Thoracic aorta (tissue), 2 donors: ENCODE results near the gene AACS. TPM values are rescaled to one million over a fixed set of nuclear protein-coding genes. Genes with fewer than 3 reads are reported as not detected.

Experiments
- ATAC-seq: fragments of 150-250 bp; one replicate; pipeline ENCODE4 v1.8.0; 2017; ENCODE audit warnings: low read depth; ENCODE audit not compliant: insufficient number of reproducible peaks, low FRiP score
- DNase-seq: peaks from one replicate; pipeline ENCODE4 v3.0.0-alpha.2; 2020; ENCODE audit warnings: low spot score
- H3K27ac ChIP-seq, 2 donors: fragments of 200-600 bp; sonication (generic); 1 replicate in 1 of 2; 2 replicates in 1 of 2; pipeline ENCODE4 v1.5.1; 2016; ENCODE audit warnings: mild to moderate bottlenecking in 2 of 2, moderate library complexity in 2 of 2
- H3K27me3 ChIP-seq: fragments of 200-600 bp; sonication (generic); replicated peaks from 2 replicates; pipeline ENCODE4 v1.6.0; 2016; ENCODE audit warnings: mild to moderate bottlenecking; ENCODE audit not compliant: insufficient read depth
- H3K36me3 ChIP-seq: fragments of 200-600 bp; sonication (generic); one replicate; pipeline ENCODE4 v1.5.1; 2016
- H3K4me1 ChIP-seq, 2 donors: fragments of 200-600 bp; sonication (generic); 1 replicate in 1 of 2; 2 replicates in 1 of 2; pipeline versions ENCODE4 v1.5.1 to v1.6.0; 2016; ENCODE audit warnings: low read depth in 2 of 2, mild to moderate bottlenecking in 1 of 2; ENCODE audit not compliant: control insufficient read depth in 1 of 2
- H3K4me3 ChIP-seq: fragments of 200-600 bp; sonication (generic); 2 replicates; pipeline ENCODE4 v1.5.1; 2016; ENCODE audit warnings: mild to moderate bottlenecking
- H3K9me3 ChIP-seq: fragments of 200-600 bp; sonication (generic); 2 replicates; pipeline ENCODE4 v1.5.1; 2016
- total RNA-seq, 2 donors: library from RNA; depleted of rRNA; stranded (reverse); fragments of >200 nt; gene quantifications; one replicate each; pipeline versions ENCODE4 v1.1.0 to v1.2.3, GENCODE V29; 2016
- TF ChIP-seq, protein P1 (sequence below): fragments of 200-600 bp; sonication (generic); IDR thresholded peaks from one replicate; pipeline ENCODE4 v1.5.1; 2019; ENCODE audit warnings: antibody characterized with exemption

The AACS gene
- total RNA-seq, 2 donors from 2014 or later, result 14.1 to 14.7 TPM

DNA sequence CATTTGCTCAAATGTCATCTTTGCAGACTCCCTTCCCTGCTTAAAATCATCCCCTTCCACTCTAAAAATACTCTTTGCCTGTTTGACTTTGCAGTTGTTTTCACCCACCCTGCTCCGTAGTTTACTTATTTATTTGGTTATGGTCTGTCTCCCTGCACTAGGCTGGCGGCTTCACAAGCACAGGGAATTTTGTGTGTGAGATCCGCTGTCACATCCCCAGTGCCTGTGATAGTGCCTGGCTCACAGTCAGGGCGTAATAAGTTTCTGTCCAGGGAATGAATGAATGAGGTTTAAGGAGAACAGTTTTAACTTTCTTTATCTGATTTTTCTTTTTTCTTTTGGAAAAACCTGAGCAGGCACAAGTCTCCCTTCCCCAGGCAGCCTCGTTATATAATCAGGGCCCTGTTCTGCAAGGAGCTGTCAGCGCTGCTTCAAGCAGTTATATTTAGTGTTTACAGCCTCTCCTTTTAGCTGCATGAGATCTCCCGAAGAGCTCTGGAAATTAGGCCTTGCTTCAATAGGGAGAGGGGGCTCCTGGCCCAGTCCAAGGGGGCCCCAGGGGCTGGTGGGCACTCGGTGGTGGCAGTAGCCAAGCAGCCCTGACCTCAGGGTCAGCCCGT lies 107.1 kb downstream of the AACS start:
- Histone ChIP-seq H3K36me3 (no peaks in the 10 kb centered on the region), H3K27ac (no peak overlapping the region), H3K4me3 (no peak overlapping the region), H3K9me3 (peaks cover 2% of the 10 kb centered on the region), H3K4me1 (no peaks in the 10 kb centered on the region), H3K27me3 (no peaks in the 10 kb centered on the region)
- ATAC-seq, result no peak
- TF ChIP-seq, protein P1, sequence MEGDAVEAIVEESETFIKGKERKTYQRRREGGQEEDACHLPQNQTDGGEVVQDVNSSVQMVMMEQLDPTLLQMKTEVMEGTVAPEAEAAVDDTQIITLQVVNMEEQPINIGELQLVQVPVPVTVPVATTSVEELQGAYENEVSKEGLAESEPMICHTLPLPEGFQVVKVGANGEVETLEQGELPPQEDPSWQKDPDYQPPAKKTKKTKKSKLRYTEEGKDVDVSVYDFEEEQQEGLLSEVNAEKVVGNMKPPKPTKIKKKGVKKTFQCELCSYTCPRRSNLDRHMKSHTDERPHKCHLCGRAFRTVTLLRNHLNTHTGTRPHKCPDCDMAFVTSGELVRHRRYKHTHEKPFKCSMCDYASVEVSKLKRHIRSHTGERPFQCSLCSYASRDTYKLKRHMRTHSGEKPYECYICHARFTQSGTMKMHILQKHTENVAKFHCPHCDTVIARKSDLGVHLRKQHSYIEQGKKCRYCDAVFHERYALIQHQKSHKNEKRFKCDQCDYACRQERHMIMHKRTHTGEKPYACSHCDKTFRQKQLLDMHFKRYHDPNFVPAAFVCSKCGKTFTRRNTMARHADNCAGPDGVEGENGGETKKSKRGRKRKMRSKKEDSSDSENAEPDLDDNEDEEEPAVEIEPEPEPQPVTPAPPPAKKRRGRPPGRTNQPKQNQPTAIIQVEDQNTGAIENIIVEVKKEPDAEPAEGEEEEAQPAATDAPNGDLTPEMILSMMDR, result no peak
- DNase-seq, result no peak

DNA sequence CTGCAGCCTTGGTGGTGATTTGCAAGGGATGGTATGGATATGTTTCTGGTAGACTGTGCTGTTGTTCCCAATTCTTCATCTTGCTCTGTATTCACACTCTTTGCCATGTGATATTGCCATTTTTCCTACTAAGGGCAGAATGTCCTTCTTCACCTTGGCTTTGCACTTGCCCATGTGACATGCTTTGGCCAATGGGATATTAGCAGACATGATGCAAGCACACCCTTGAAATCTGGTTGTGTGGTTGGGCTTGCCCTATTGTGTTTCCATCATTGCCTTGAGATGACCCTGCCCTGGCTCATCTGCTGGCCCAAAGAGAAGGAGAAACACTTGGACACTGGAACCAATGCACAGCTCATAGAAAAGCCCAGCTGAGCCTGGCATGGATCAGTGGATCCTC lies 110.3 kb downstream of the AACS start:
- Histone ChIP-seq H3K9me3 (no peaks in the 10 kb centered on the region), H3K4me3 (no peak overlapping the region), H3K27ac (no peak overlapping the region), H3K36me3 (no peaks in the 10 kb centered on the region), H3K27me3 (no peaks in the 10 kb centered on the region), H3K4me1 (no peaks in the 10 kb centered on the region)
- DNase-seq, result no peak
- ATAC-seq, result no peak
- TF ChIP-seq, protein P1, result no peak

DNA sequence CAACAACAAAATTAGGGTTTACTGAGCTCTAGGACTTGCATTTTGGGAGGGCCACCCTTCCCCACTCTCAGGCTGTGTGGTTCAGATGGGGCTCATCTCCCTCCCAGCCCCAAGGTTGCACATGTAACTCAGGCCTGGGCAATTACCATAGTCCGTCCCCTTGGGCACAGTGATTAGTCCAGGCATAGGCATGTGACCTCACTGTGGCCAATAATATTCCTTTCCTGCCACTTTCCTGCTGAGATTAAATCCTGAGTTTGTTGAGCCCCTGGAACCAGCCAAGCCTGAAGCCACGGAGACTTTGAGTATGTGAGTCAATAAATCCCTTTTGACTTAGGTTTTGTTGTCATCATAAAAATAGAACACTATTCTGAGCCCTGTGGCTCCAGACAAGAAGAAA lies 113.0 kb downstream of the AACS start:
- Histone ChIP-seq H3K4me1 (peaks cover 0 to under 1% of the 10 kb centered on the region in 2 donors), H3K36me3 (no peaks in the 10 kb centered on the region), H3K9me3 (no peaks in the 10 kb centered on the region), H3K27me3 (no peaks in the 10 kb centered on the region), H3K4me3 (no peak overlapping the region), H3K27ac (no peak overlapping the region)
- DNase-seq (no peak), ATAC-seq (no peak)
- TF ChIP-seq, protein P1, result no peak

DNA sequence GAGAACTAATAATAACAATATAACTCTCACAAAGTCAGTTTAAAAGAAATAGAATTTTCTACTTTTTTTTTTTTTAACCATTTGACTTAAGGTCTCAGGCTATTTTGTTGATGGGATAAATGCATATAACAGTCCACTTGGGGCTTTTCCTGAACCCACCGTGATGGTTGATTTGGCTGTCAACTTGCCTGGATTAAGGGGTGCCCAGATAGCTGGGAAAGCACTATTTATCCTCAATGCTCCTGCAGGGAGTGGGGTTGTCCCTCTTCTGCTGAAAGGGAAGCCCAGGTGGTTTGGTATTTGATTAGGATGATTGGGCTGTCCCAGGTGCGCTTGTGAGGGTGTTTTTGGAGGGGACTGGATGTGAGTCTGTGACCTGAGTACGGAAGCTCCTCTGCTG lies 114.9 kb downstream of the AACS start:
- Histone ChIP-seq H3K9me3 (no peaks in the 10 kb centered on the region), H3K27me3 (no peaks in the 10 kb centered on the region), H3K27ac (no peak overlapping the region), H3K4me1 (peaks cover under 1 to 3% of the 10 kb centered on the region in 2 donors), H3K36me3 (no peaks in the 10 kb centered on the region), H3K4me3 (no peak overlapping the region)
- DNase-seq (no peak), ATAC-seq (no peak)
- TF ChIP-seq, protein P1, result no peak

DNA sequence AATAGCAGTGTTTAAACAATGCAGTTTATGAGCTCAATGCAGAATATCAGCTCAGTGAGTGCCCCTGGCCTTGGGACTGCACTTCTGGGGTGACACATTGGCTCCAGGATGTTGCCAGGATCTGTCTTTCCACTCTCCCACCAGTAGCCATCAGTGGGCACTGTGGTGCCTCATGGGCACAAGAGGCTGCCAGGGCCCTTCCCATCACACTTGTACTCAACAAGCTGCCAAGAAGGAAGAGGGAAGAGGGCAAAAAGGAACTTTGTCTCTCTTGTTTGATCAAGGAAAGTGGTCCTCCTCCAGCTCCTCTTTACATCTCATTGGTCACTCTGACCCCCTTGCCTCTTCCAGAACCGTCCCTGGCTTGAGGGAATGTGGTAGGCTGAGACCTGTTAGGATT lies 115.9 kb downstream of the AACS start:
- no peaks in the 10 kb centered on the region for H3K27me3 ChIP-seq

More for the DNA sequence above, 115.9 kb downstream of the AACS start:
- Histone ChIP-seq H3K4me1 (peaks cover 5 to 9% of the 10 kb centered on the region in 2 donors), H3K4me3 (no peak overlapping the region), H3K27ac (no peak overlapping the region), H3K9me3 (no peaks in the 10 kb centered on the region), H3K36me3 (no peaks in the 10 kb centered on the region)
- DNase-seq, result no peak
- TF ChIP-seq, protein P1, result no peak
- ATAC-seq, result no peak
